HepG2 (cell line): ENCODE results near the gene CNNM2. TPM values are rescaled to one million over a fixed set of nuclear protein-coding genes. Genes with fewer than 3 reads are reported as not detected.

Source experiments
- FOSL1 ChIP-seq: sonication (generic); formaldehyde crosslinking; IDR thresholded peaks from 2 replicates; pipeline ENCODE4 v1.9.0; 2021; ENCODE audit warnings: missing genetic modification reagents, borderline replicate concordance
- HNRNPLL ChIP-seq: fragments of 200-400 bp; formaldehyde crosslinking; IDR thresholded peaks from 2 replicates; pipeline ENCODE4 v1.6.1; 2017; ENCODE audit warnings: mild to moderate bottlenecking, low read depth, low read length; ENCODE audit not compliant: poor library complexity, severe bottlenecking
- JUND ChIP-seq: sonication (generic); formaldehyde crosslinking; IDR thresholded peaks from 2 replicates; pipeline ENCODE4 v1.8.0; 2022; ENCODE audit warnings: mild to moderate bottlenecking, missing genetic modification reagents
- MEIS2 ChIP-seq: sonication (generic); formaldehyde crosslinking; IDR thresholded peaks from 2 replicates; pipeline ENCODE4 v1.9.0; 2021; ENCODE audit warnings: mild to moderate bottlenecking, missing genetic modification reagents
- MTA3 ChIP-seq: sonication (generic); formaldehyde crosslinking; IDR thresholded peaks from 2 replicates; pipeline ENCODE4 v1.4.0; 2020; ENCODE audit warnings: missing genetic modification reagents
- NFE2 ChIP-seq: sonication (generic); formaldehyde crosslinking; IDR thresholded peaks from 2 replicates; pipeline ENCODE4 v1.4.0; 2020; ENCODE audit warnings: missing genetic modification reagents
- PITX1 ChIP-seq: sonication (generic); formaldehyde crosslinking; IDR thresholded peaks from 2 replicates; pipeline ENCODE4 v1.5.1; 2020; ENCODE audit warnings: mild to moderate bottlenecking, missing genetic modification reagents
- RNF2 ChIP-seq: fragments of 450-650 bp; conservative IDR thresholded peaks from 2 replicates; pipeline ENCODE4 v1.6.1; 2016; ENCODE audit warnings: low read depth
- RXRA ChIP-seq: sonication (generic); formaldehyde crosslinking; IDR thresholded peaks from 2 replicates; pipeline ENCODE4 v1.5.1; 2020; ENCODE audit warnings: missing genetic modification reagents
- ZNF20 ChIP-seq: sonication (generic); formaldehyde crosslinking; IDR thresholded peaks from 2 replicates; pipeline ENCODE4 v1.4.0; 2020; ENCODE audit warnings: mild to moderate bottlenecking, moderate library complexity, missing genetic modification reagents
- ZNF207 ChIP-seq: fragments of 450-650 bp; IDR thresholded peaks from 2 replicates; pipeline ENCODE4 v1.6.1; 2016; ENCODE audit warnings: antibody characterized with exemption, borderline replicate concordance
- ZNF468 ChIP-seq: sonication (generic); formaldehyde crosslinking; IDR thresholded peaks from 2 replicates; pipeline ENCODE4 v1.8.0; 2022; ENCODE audit warnings: mild to moderate bottlenecking, moderate library complexity, missing genetic modification reagents
- ZNF557 ChIP-seq: sonication (generic); formaldehyde crosslinking; IDR thresholded peaks from 2 replicates; pipeline ENCODE4 v1.4.0; 2020; ENCODE audit warnings: missing genetic modification reagents
- ZNF598 ChIP-seq: sonication (generic); formaldehyde crosslinking; IDR thresholded peaks from 2 replicates; pipeline ENCODE4 v1.5.1; 2020; ENCODE audit warnings: mild to moderate bottlenecking, missing genetic modification reagents, borderline replicate concordance
- ZNF724P ChIP-seq: sonication (generic); formaldehyde crosslinking; IDR thresholded peaks from 2 replicates; pipeline ENCODE4 v1.8.0; 2022; ENCODE audit warnings: missing genetic modification reagents, borderline replicate concordance
- polyA plus RNA-seq, 8 experiments: library from polyadenylated mRNA; depleted of rRNA in 3 of 8; stranded (reverse) in 7 of 8; unstranded in 1 of 8; fragments of >200 nt; fragmentation: Illumina TruSeq in 4 of 8; extraction: Trizol in 4 of 8; gene quantifications; 2 replicates each; pipeline versions ENCODE4 v1.2.1 to v1.2.3, GENCODE V29; 2011 to 2016; ENCODE audit warnings: low read depth in 4 of 8, missing spikeins in 1 of 8, mixed read lengths in 1 of 8; ENCODE audit not compliant: insufficient read depth in 1 of 8
- total RNA-seq, 5 experiments: library from RNA; depleted of rRNA; stranded (reverse); fragments of >200 nt; fragmentation: Illumina TruSeq; extraction: Trizol; gene quantifications; 2 replicates each; pipeline ENCODE4 v1.2.3, GENCODE V29; 2016; ENCODE audit warnings: low read depth in 1 of 5
- TF ChIP-seq, protein P1 (sequence below): IDR thresholded peaks from 2 replicates; pipeline ENCODE4 v1.6.1; 2018; ENCODE audit warnings: missing genetic modification reagents, mild to moderate bottlenecking, missing compliant biosample characterization
- TF ChIP-seq, protein P2 (sequence below): sonication (generic); formaldehyde crosslinking; IDR thresholded peaks from 2 replicates; pipeline ENCODE4 v1.4.0; 2020; ENCODE audit warnings: mild to moderate bottlenecking, missing genetic modification reagents
- TF ChIP-seq, protein P3 (sequence below): sonication (generic); formaldehyde crosslinking; IDR thresholded peaks from one replicate; pipeline ENCODE4 v1.5.1; 2020; ENCODE audit warnings: mild to moderate bottlenecking, missing genetic modification reagents; ENCODE audit errors: not compliant biosample characterization
- TF ChIP-seq, protein P4 (sequence below): sonication (generic); formaldehyde crosslinking; conservative IDR thresholded peaks from 2 replicates; pipeline ENCODE4 v1.5.0; 2020; ENCODE audit warnings: missing genetic modification reagents

Gene CNNM2
- total and polyA plus RNA-seq, 2 of the 13 experiments (the other 11 are each of a cell fraction or from before 2014, with no cell fraction given): 7.1 to 9.0 TPM

DNA sequence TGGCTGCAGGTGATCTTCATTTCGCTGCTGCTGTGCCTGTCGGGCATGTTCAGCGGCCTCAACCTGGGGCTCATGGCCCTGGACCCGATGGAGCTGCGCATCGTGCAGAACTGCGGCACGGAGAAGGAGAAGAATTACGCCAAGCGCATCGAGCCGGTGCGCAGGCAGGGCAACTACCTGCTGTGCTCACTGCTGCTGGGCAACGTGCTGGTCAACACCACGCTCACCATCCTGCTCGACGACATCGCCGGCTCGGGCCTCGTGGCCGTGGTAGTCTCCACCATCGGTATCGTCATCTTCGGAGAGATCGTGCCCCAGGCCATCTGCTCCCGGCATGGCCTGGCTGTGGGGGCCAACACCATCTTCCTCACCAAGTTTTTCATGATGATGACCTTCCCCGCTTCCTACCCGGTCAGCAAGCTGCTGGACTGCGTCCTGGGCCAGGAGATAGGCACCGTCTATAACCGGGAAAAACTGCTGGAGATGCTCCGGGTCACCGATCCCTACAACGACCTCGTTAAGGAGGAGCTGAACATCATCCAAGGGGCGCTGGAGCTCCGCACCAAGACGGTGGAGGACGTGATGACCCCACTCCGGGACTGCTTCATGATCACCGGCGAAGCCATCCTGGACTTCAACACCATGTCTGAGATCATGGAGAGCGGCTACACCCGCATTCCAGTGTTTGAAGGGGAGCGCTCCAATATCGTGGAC is 1.3 kb downstream of the CNNM2 start (continued):
- TF ChIP-seq, protein P1, sequence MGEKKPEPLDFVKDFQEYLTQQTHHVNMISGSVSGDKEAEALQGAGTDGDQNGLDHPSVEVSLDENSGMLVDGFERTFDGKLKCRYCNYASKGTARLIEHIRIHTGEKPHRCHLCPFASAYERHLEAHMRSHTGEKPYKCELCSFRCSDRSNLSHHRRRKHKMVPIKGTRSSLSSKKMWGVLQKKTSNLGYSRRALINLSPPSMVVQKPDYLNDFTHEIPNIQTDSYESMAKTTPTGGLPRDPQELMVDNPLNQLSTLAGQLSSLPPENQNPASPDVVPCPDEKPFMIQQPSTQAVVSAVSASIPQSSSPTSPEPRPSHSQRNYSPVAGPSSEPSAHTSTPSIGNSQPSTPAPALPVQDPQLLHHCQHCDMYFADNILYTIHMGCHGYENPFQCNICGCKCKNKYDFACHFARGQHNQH (CRISPR knock-in tag): peak; percentile 41; the same call in 1 of the 2 replicates
- TF ChIP-seq, protein P2, sequence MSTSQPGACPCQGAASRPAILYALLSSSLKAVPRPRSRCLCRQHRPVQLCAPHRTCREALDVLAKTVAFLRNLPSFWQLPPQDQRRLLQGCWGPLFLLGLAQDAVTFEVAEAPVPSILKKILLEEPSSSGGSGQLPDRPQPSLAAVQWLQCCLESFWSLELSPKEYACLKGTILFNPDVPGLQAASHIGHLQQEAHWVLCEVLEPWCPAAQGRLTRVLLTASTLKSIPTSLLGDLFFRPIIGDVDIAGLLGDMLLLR (CRISPR knock-in tag): no peak; the same call in 1 of the 2 replicates
- TF ChIP-seq FOSL1 (CRISPR knock-in tag): no peak
- TF ChIP-seq, protein P3, sequence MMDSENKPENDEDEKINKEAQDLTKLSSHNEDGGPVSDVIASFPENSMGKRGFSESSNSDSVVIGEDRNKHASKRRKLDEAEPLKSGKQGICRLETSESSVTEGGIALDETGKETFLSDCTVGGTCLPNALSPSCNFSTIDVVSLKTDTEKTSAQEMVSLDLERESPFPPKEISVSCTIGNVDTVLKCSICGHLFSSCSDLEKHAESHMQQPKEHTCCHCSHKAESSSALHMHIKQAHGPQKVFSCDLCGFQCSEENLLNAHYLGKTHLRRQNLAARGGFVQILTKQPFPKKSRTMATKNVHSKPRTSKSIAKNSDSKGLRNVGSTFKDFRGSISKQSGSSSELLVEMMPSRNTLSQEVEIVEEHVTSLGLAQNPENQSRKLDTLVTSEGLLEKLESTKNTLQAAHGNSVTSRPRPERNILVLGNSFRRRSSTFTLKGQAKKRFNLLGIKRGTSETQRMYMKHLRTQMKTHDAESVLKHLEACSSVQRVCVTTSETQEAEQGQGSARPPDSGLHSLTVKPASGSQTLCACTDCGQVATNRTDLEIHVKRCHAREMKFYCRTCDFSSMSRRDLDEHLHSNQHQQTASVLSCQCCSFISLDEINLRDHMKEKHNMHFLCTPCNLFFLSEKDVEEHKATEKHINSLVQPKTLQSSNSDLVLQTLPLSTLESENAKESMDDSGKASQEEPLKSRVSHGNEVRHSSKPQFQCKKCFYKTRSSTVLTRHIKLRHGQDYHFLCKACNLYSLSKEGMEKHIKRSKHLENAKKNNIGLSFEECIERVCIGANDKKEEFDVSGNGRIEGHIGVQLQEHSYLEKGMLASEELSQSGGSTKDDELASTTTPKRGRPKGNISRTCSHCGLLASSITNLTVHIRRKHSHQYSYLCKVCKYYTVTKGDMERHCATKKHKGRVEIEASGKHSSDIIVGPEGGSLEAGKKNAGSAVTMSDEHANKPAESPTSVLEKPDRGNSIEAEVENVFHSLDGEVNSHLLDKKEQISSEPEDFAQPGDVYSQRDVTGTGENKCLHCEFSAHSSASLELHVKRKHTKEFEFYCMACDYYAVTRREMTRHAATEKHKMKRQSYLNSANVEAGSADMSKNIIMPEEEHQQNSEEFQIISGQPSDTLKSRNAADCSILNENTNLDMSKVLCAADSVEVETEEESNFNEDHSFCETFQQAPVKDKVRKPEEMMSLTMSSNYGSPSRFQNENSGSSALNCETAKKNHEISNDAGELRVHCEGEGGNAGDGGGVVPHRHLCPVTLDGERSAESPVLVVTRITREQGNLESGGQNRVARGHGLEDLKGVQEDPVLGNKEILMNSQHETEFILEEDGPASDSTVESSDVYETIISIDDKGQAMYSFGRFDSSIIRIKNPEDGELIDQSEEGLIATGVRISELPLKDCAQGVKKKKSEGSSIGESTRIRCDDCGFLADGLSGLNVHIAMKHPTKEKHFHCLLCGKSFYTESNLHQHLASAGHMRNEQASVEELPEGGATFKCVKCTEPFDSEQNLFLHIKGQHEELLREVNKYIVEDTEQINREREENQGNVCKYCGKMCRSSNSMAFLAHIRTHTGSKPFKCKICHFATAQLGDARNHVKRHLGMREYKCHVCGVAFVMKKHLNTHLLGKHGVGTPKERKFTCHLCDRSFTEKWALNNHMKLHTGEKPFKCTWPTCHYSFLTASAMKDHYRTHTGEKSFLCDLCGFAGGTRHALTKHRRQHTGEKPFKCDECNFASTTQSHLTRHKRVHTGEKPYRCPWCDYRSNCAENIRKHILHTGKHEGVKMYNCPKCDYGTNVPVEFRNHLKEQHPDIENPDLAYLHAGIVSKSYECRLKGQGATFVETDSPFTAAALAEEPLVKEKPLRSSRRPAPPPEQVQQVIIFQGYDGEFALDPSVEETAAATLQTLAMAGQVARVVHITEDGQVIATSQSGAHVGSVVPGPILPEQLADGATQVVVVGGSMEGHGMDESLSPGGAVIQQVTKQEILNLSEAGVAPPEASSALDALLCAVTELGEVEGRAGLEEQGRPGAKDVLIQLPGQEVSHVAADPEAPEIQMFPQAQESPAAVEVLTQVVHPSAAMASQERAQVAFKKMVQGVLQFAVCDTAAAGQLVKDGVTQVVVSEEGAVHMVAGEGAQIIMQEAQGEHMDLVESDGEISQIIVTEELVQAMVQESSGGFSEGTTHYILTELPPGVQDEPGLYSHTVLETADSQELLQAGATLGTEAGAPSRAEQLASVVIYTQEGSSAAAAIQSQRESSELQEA (CRISPR knock-in tag): no peak
- TF ChIP-seq ZNF557 (CRISPR knock-in tag): no peak
- TF ChIP-seq ZNF207: no peak
- no peak for TF ChIP-seq JUND
- no peak for TF ChIP-seq ZNF20 (CRISPR knock-in tag)
- TF ChIP-seq NFE2: no peak
- TF ChIP-seq RNF2: peak; percentile 78; the same call in 1 of the 2 replicates
- TF ChIP-seq RXRA (CRISPR knock-in tag): no peak
- TF ChIP-seq, protein P4, sequence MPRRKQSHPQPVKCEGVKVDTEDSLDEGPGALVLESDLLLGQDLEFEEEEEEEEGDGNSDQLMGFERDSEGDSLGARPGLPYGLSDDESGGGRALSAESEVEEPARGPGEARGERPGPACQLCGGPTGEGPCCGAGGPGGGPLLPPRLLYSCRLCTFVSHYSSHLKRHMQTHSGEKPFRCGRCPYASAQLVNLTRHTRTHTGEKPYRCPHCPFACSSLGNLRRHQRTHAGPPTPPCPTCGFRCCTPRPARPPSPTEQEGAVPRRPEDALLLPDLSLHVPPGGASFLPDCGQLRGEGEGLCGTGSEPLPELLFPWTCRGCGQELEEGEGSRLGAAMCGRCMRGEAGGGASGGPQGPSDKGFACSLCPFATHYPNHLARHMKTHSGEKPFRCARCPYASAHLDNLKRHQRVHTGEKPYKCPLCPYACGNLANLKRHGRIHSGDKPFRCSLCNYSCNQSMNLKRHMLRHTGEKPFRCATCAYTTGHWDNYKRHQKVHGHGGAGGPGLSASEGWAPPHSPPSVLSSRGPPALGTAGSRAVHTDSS (CRISPR knock-in tag): no peak
- TF ChIP-seq ZNF468: no peak
- peak; percentile 28; the same call in 1 of the 2 replicates for TF ChIP-seq ZNF598
- 0 out of 2 replicates have a peak, but pooled peaks have one; percentile 53 for TF ChIP-seq ZNF724P (CRISPR knock-in tag)
- TF ChIP-seq HNRNPLL: peak; percentile 93
- no peak; the same call in none of the 2 replicates for TF ChIP-seq MEIS2 (CRISPR knock-in tag)
- no peak for TF ChIP-seq MTA3 (CRISPR knock-in tag)
- TF ChIP-seq PITX1 (CRISPR knock-in tag): peak; percentile 42; the same call in 1 of the 2 replicates
